ENCODE measurements around the gene ATG9B. TPM values are rescaled to one million over a fixed set of nuclear protein-coding genes. Genes with fewer than 3 reads are reported as not detected.

ATG9B gene
- total and polyA plus RNA-seq, 2 of the 13 experiments (the other 11 are each of a cell fraction or from before 2014, with no cell fraction given), result 0.24 TPM; not detected in 1

DNA sequence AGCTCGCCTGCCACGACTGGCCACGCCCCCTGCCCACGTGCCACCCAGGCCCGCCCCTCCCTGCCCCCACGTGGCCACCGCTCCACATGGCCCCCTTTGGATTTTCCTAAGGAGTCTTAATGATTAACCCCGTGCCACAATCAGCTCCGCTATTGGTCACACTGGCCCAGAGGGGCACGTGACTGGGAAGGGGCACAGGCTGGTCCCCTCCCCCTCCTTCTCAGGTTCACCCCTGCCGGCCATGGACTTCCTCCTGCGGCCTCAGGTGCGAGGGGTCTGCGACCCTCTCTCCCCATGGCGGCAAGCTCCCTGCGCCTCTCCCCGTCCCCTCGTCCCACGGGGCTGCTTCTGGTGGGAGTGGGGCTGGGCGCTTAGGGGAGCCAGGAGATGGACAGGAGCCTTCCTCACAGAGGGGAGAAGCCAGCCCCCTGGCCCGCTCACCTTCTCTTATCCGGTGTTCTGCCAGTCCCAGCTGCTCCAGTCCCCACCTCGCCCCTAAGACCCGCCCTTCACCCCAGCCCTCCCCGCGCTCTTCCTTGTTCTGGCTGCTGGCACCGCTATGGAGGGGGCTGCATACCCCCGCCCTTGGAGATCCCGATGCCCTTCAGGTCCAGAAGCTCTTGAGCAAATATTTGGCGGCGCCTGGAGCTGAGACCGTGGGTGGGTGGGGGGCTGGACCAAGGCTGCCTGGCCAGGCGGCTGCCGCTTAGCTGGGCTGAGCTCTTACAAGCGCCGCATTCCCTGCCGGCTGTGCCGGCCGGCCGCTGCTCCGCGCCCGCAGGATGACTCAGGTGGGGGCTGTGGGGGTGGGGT is 38.3 kb upstream of the ATG9B start (continued):
- TF ChIP-seq, protein P1, sequence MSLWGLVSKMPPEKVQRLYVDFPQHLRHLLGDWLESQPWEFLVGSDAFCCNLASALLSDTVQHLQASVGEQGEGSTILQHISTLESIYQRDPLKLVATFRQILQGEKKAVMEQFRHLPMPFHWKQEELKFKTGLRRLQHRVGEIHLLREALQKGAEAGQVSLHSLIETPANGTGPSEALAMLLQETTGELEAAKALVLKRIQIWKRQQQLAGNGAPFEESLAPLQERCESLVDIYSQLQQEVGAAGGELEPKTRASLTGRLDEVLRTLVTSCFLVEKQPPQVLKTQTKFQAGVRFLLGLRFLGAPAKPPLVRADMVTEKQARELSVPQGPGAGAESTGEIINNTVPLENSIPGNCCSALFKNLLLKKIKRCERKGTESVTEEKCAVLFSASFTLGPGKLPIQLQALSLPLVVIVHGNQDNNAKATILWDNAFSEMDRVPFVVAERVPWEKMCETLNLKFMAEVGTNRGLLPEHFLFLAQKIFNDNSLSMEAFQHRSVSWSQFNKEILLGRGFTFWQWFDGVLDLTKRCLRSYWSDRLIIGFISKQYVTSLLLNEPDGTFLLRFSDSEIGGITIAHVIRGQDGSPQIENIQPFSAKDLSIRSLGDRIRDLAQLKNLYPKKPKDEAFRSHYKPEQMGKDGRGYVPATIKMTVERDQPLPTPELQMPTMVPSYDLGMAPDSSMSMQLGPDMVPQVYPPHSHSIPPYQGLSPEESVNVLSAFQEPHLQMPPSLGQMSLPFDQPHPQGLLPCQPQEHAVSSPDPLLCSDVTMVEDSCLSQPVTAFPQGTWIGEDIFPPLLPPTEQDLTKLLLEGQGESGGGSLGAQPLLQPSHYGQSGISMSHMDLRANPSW (CRISPR knock-in tag; IDR thresholded peaks at IDR 0.05; ENCODE audit: borderline replicate concordance), result no peak
- no peak for TF ChIP-seq PAF1 (CRISPR knock-in tag; IDR thresholded peaks at IDR 0.05)
- no peak for TF ChIP-seq SMC3 (IDR thresholded peaks at IDR 0.05; ENCODE audit: low read length)
- no peak for TF ChIP-seq KMT2B (CRISPR knock-in tag; IDR thresholded peaks at IDR 0.05)
- no peak for TF ChIP-seq ZKSCAN5 (CRISPR knock-in tag; IDR thresholded peaks at IDR 0.05)
- no peak; the same call in 1 of the 2 replicates for TF ChIP-seq ZBTB42 (CRISPR knock-in tag; IDR thresholded peaks at IDR 0.05)
- no peak for TF ChIP-seq KDM6A (CRISPR knock-in tag; IDR thresholded peaks at IDR 0.05; ENCODE audit: low read depth)
- TF ChIP-seq ZNF570 (CRISPR knock-in tag; IDR thresholded peaks at IDR 0.05; ENCODE audit: borderline replicate concordance), result no peak
- peak; percentile 52 for TF ChIP-seq CHD4 (IDR thresholded peaks at IDR 0.05; ENCODE audit: borderline replicate concordance, low read length)
- TF ChIP-seq, protein P2, sequence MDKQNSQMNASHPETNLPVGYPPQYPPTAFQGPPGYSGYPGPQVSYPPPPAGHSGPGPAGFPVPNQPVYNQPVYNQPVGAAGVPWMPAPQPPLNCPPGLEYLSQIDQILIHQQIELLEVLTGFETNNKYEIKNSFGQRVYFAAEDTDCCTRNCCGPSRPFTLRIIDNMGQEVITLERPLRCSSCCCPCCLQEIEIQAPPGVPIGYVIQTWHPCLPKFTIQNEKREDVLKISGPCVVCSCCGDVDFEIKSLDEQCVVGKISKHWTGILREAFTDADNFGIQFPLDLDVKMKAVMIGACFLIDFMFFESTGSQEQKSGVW (CRISPR knock-in tag; IDR thresholded peaks at IDR 0.05; ENCODE audit: borderline replicate concordance), result no peak
- peak; percentile 30; the same call in 1 of the 2 replicates for TF ChIP-seq MIXL1 (CRISPR knock-in tag; IDR thresholded peaks at IDR 0.05)
- no peak for TF ChIP-seq ZNF383 (CRISPR knock-in tag; IDR thresholded peaks at IDR 0.05; ENCODE audit: borderline replicate concordance)
- TF ChIP-seq ATF7-NPFF (CRISPR knock-in tag; IDR thresholded peaks at IDR 0.05; ENCODE audit: low read depth), result peak; percentile 78; the same call in 1 of the 2 replicates
- TF ChIP-seq, protein P3, sequence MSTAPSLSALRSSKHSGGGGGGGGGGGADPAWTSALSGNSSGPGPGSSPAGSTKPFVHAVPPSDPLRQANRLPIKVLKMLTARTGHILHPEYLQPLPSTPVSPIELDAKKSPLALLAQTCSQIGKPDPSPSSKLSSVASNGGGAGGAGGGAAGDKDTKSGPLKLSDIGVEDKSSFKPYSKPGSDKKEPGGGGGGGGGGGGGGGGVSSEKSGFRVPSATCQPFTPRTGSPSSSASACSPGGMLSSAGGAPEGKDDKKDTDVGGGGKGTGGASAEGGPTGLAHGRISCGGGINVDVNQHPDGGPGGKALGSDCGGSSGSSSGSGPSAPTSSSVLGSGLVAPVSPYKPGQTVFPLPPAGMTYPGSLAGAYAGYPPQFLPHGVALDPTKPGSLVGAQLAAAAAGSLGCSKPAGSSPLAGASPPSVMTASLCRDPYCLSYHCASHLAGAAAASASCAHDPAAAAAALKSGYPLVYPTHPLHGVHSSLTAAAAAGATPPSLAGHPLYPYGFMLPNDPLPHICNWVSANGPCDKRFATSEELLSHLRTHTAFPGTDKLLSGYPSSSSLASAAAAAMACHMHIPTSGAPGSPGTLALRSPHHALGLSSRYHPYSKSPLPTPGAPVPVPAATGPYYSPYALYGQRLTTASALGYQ (CRISPR knock-in tag; IDR thresholded peaks at IDR 0.05), result no peak
- TF ChIP-seq, protein P4, sequence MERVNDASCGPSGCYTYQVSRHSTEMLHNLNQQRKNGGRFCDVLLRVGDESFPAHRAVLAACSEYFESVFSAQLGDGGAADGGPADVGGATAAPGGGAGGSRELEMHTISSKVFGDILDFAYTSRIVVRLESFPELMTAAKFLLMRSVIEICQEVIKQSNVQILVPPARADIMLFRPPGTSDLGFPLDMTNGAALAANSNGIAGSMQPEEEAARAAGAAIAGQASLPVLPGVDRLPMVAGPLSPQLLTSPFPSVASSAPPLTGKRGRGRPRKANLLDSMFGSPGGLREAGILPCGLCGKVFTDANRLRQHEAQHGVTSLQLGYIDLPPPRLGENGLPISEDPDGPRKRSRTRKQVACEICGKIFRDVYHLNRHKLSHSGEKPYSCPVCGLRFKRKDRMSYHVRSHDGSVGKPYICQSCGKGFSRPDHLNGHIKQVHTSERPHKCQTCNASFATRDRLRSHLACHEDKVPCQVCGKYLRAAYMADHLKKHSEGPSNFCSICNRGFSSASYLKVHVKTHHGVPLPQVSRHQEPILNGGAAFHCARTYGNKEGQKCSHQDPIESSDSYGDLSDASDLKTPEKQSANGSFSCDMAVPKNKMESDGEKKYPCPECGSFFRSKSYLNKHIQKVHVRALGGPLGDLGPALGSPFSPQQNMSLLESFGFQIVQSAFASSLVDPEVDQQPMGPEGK (CRISPR knock-in tag; IDR thresholded peaks at IDR 0.05), result no peak; the same call in none of the 2 replicates
- TF ChIP-seq, protein P5, sequence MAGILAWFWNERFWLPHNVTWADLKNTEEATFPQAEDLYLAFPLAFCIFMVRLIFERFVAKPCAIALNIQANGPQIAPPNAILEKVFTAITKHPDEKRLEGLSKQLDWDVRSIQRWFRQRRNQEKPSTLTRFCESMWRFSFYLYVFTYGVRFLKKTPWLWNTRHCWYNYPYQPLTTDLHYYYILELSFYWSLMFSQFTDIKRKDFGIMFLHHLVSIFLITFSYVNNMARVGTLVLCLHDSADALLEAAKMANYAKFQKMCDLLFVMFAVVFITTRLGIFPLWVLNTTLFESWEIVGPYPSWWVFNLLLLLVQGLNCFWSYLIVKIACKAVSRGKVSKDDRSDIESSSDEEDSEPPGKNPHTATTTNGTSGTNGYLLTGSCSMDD (CRISPR knock-in tag; IDR thresholded peaks at IDR 0.05), result no peak
- TF ChIP-seq, protein P6, sequence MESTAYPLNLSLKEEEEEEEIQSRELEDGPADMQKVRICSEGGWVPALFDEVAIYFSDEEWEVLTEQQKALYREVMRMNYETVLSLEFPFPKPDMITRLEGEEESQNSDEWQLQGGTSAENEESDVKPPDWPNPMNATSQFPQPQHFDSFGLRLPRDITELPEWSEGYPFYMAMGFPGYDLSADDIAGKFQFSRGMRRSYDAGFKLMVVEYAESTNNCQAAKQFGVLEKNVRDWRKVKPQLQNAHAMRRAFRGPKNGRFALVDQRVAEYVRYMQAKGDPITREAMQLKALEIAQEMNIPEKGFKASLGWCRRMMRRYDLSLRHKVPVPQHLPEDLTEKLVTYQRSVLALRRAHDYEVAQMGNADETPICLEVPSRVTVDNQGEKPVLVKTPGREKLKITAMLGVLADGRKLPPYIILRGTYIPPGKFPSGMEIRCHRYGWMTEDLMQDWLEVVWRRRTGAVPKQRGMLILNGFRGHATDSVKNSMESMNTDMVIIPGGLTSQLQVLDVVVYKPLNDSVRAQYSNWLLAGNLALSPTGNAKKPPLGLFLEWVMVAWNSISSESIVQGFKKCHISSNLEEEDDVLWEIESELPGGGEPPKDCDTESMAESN (CRISPR knock-in tag; conservative IDR thresholded peaks at IDR 0.05), result peak; percentile 47; the same call in 1 of the 2 replicates
- TF ChIP-seq MED1 (CRISPR knock-in tag; IDR thresholded peaks at IDR 0.05), result peak; percentile 44; the same call in 1 of the 2 replicates
